Subcutaneous adipose tissue (tissue), 4 donors: Measurements from ENCODE around the gene PDK2. TPM values are rescaled to one million over a fixed set of nuclear protein-coding genes. Genes with fewer than 3 reads are reported as not detected.

Source experiments
- total RNA-seq, 4 donors: library from RNA; depleted of rRNA; stranded (reverse); fragments of >200 nt; gene quantifications; one replicate each; pipeline ENCODE4 v1.1.0, GENCODE V29; 2016
- TF ChIP-seq, protein P1 (sequence below): fragments of 450-650 bp; IDR thresholded peaks from one replicate; pipeline ENCODE4 v1.5.1; 2016; ENCODE audit warnings: low read depth, mild to moderate bottlenecking, control low read depth, antibody characterized with exemption, moderate library complexity

The PDK2 gene
- total RNA-seq, 4 donors from 2014 or later: 37.4 to 157 (median 43.1) TPM

DNA sequence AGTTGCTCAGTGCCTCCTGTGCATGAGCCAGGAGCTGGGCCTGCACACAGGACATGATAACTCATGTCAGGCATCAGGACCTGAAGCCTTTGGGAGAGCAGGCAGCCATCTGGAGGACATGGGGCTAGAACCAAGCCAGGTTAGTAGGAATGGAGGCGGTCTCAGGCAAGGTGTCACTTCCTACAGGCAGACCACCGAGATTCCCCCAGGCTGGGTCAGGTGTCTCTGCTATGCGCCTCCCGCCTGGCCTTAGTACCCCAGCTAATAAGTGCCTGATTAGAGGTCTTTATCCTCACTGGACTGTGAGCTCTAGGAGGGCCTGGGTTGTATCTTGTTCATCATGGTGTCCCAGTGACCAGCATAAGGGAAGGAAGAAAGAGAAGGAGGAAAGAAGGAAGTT lies 19.2 kb downstream of the PDK2 start:
- TF ChIP-seq, protein P1, sequence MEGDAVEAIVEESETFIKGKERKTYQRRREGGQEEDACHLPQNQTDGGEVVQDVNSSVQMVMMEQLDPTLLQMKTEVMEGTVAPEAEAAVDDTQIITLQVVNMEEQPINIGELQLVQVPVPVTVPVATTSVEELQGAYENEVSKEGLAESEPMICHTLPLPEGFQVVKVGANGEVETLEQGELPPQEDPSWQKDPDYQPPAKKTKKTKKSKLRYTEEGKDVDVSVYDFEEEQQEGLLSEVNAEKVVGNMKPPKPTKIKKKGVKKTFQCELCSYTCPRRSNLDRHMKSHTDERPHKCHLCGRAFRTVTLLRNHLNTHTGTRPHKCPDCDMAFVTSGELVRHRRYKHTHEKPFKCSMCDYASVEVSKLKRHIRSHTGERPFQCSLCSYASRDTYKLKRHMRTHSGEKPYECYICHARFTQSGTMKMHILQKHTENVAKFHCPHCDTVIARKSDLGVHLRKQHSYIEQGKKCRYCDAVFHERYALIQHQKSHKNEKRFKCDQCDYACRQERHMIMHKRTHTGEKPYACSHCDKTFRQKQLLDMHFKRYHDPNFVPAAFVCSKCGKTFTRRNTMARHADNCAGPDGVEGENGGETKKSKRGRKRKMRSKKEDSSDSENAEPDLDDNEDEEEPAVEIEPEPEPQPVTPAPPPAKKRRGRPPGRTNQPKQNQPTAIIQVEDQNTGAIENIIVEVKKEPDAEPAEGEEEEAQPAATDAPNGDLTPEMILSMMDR: no peak

DNA sequence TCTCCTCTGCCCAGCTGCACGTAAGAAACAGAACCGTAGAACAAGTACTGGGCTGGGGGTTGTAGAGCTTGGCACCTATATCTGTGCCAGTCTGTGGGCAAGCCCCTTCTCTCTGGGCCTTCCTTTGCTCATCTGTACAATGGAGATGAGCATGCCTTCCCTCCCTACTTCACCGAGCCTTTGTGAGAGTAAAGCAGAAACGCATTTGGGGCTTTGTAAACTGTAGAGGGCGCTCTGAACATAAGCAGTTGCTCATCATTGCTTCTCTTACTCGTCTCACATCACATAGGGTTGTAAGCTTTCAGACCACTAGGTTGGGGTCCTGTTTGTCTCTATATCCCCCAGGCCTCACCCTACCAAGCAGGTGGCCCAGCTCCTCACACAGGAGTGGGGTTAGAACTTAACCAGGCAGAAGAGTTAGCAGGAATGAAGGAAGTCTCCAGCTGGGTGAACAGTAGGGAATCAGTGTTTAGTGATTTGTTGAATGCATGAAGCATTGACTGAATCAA lies 19.8 kb downstream of the PDK2 start:
- TF ChIP-seq, protein P1: no peak

DNA sequence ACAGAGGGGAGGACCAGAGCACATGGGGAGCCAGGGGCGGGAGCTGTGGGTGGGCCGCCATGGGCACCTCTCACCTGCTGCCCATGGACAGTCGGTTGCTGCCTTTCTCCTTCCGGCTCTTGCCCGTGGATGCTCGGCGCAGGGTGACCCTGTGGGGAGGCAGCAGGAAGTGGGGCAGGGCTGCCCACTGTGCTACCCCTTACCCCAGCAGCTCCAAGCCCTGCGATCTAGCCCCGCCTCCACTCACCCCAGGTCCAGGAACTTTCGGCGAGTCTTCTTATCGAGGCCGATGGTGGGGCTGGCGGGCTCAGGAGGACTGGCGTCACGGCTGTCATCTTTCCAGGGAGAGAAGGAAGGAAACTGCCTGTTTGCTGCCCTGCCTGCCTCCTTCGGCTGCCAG lies 20.6 kb downstream of the PDK2 start:
- TF ChIP-seq, protein P1: no peak

DNA sequence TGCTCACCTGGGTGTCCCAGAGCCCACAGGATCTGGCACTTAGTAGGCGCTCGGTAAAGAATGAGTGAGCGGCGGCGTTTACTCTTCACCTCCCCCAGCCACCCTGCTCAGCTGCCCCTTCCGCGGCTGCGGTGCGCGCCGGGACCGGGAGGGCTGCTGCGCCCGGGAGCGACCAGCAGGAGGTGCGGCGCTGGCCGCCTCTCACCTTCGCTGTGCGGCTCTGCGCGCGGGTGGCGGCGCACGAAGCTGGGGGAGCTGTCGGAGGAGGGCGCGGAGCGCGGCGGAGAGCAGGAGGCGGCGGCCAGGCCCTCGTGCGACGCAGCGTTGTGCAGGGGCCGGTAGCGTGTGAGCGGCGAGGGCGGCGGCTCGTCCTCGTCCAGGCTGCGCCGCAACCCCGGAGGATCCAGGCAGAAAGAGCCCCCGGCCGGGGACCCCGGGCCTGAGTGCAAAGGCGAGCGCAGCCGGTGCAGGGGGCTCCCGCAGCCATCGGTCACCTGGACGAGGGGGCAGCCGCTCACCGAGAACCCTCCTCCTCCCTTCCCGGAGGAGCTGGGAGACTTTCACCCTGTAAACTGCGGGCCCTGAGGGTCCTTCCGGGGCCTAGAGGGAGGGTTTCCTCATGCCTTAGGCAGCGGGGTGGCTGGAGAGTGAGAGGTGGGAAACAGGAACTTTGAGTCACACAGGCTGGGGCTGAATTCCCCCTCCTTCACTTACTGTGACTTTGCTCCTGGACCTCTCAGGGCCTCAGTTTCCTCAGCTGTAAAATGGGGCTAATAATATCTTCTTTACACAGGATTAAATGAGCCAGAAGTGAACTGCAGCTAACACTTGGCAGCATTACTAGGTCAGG lies 22.3 kb downstream of the PDK2 start:
- TF ChIP-seq, protein P1: no peak

DNA sequence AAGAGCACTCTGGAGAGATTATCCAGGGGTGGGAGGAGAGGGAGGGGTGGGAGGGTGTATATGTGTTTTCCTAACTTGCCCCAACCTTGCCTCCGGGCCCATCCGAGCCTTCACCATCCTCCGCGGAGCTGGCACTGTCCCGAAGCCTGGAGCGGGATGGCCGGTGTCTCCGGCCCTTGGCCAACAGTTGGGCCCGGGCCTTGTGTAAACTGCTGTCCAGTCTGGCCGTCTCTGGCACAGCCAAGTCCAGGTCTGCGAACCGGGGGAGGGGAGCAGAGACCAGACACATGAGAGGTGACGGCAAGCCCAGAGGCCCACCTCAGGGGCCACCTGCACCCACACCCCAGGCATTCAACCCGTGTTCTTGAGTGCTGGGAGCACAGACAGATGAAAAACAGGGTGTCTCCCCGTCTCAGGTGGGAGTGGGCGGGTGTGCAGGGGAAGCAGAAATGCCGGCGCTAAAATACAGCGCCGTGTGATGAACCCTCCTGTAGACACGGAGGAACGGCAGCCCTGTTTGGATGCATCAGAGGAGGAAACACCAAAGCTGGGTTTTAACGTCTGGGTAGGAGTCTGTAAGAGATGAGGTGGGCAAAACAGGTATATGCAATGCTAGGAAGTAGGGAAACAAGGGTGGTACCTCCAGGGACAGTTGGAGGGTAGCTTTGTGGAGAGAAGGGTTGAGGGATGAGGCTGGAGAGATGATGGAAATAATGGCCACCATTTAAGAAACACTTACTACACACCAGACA lies 23.1 kb downstream of the PDK2 start:
- TF ChIP-seq, protein P1: no peak

DNA sequence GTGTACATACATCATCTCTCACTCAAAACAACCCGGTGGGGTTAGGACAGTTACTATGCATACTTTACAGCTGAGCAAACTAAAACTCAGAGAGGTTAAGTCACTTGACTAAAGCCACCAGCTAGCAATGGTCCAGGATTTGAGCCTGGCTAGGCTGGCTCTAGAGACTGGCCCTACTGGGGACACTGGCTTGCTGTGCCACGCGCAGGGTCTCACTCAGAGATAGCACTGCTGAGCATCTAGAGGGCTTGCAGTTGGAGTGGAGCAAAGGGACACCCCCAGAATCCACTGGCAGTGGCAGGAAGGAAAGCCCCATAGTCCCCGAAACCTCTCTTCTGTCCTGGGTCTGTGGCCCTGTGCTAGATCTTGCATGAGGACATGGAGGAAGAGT lies 23.7 kb downstream of the PDK2 start:
- TF ChIP-seq, protein P1: no peak
